ENCODE results near the gene AEBP1.

DNA sequence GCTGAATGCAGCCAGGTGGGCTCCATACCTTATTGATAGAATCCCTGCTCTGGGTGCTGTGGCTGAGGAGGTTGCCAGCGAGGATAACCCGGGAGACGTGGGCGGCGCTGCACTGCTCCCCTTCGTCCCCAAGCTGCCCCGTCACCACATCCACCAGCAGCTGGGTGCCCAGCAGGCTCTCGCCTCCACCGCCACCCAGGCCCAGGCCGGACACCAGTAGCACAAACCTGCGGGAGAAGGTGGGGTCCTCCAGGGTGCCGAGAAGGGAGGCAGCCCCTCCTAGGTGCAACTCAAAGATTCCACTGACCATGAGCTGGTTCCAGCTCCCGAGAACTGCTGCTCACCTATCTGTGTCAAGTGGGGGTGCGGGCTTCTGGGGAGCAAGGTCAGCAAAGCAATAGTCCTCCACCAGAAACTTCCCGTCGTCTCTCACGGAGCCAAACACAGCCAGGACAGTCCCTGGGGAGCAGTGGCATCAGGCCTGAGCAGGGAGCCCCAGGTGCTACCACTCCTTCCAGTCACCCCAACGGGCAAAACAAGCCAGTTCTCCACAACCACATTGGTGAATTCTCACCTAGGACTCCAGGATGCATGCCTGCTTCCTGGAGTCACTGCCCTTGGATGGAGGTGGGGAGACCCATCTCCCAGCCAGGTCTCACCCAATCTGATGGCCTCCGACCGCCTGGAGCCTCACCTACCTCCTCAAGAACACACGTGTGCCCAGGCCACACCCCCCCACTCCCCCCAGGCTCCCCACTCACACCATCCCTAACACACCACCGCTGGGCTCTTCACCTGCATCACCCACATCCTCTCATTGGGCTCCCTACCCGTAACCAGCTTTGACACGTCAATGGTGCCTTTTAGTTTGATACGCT lies 12.9 kb downstream of the AEBP1 start:
- no peak for TF ChIP-seq EZH2 (IDR thresholded peaks at IDR 0.05)
- no peak for TF ChIP-seq POLR2AphosphoS5 (IDR thresholded peaks at IDR 0.05; ENCODE audit: borderline replicate concordance, low read depth, low read length)
- no peak for TF ChIP-seq FOXP2 (optimal IDR thresholded peaks at IDR 0.05; ENCODE audit: control extremely low read depth, extremely low read length, insufficient read depth)
